SK-N-MC (cell line): ENCODE measurements around the gene RPS6KB2.

ENCODE experiments used
- EZH2 ChIP-seq: fragments of 200-600 bp; sonication (generic); IDR thresholded peaks from one replicate; pipeline ENCODE4 v1.6.1; 2017; ENCODE audit warnings: antibody characterized with exemption
- FOXP2 ChIP-seq: optimal IDR thresholded peaks from 2 replicates; pipeline ENCODE3; 2011; ENCODE audit warnings: mild to moderate bottlenecking, moderate library complexity; ENCODE audit not compliant: insufficient read depth; ENCODE audit errors: extremely low read length, control extremely low read depth
- POLR2AphosphoS5 ChIP-seq: IDR thresholded peaks from 2 replicates; pipeline ENCODE4 v1.6.1; 2012; ENCODE audit warnings: mild to moderate bottlenecking, low read depth, low read length, borderline replicate concordance

GRCh38 chr11:67435727-67436458, 7.6 kb downstream of the RPS6KB2 start:
- TF ChIP-seq POLR2AphosphoS5 (no peak), EZH2 (no peak), FOXP2 (no peak)
